ENCODE measurements around the gene LZTS3.

DNA sequence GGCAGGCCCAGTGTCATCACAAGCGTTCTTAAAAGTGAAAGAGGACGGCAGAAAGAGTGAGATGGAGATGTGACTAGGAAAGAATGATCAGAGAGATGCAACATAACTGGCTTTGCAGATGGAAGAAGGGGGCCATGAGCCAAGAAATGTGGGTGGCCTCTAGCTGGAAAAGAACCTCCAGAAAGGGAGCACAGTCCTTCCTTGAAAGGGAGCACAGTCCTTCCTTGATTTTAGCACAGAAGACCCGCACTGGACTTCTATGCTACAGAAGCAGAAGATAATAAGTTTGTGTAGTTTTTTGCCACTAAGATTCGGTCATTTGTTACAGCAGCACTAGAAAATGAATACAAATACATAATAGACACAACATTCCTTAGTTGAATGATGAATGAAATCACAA lies 7.0 kb upstream of the LZTS3 start:
- no peak for TF ChIP-seq EZH2 (IDR thresholded peaks at IDR 0.05; ENCODE audit: low read depth, low read length, severe bottlenecking)
- no peak for TF ChIP-seq CBX8 (IDR thresholded peaks at IDR 0.05; ENCODE audit: borderline replicate concordance, low read depth, low read length)
- no peak for TF ChIP-seq EP300 (IDR thresholded peaks at IDR 0.05; ENCODE audit: borderline replicate concordance in 1 of 2, low read depth in 2 of 2, low read length in 2 of 2)
- TF ChIP-seq GTF2F1 (IDR thresholded peaks at IDR 0.05; ENCODE audit: borderline replicate concordance, low read depth, low read length): no peak
- no peak for TF ChIP-seq POLR2A (IDR thresholded peaks at IDR 0.05; ENCODE audit: control extremely low read depth in 1 of 2, low read depth in 2 of 2, low read length in 2 of 2)
- TF ChIP-seq, protein P1, sequence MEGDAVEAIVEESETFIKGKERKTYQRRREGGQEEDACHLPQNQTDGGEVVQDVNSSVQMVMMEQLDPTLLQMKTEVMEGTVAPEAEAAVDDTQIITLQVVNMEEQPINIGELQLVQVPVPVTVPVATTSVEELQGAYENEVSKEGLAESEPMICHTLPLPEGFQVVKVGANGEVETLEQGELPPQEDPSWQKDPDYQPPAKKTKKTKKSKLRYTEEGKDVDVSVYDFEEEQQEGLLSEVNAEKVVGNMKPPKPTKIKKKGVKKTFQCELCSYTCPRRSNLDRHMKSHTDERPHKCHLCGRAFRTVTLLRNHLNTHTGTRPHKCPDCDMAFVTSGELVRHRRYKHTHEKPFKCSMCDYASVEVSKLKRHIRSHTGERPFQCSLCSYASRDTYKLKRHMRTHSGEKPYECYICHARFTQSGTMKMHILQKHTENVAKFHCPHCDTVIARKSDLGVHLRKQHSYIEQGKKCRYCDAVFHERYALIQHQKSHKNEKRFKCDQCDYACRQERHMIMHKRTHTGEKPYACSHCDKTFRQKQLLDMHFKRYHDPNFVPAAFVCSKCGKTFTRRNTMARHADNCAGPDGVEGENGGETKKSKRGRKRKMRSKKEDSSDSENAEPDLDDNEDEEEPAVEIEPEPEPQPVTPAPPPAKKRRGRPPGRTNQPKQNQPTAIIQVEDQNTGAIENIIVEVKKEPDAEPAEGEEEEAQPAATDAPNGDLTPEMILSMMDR (IDR thresholded peaks at IDR 0.05; ENCODE audit: control extremely low read depth in 1 of 3, insufficient read depth in 1 of 3, low read depth in 1 of 3, low read length in 3 of 3): no peak
- TF ChIP-seq BRCA1 (IDR thresholded peaks at IDR 0.05; ENCODE audit: low read depth, low read length): no peak
- TF ChIP-seq, protein P2, sequence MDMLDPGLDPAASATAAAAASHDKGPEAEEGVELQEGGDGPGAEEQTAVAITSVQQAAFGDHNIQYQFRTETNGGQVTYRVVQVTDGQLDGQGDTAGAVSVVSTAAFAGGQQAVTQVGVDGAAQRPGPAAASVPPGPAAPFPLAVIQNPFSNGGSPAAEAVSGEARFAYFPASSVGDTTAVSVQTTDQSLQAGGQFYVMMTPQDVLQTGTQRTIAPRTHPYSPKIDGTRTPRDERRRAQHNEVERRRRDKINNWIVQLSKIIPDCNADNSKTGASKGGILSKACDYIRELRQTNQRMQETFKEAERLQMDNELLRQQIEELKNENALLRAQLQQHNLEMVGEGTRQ (IDR thresholded peaks at IDR 0.05; ENCODE audit: low read length): no peak
- no peak for TF ChIP-seq RFX5 (IDR thresholded peaks at IDR 0.05; ENCODE audit: borderline replicate concordance, low read depth, low read length)
- no peak for TF ChIP-seq SIRT6 (IDR thresholded peaks at IDR 0.05; ENCODE audit: low read length)
- no peak for TF ChIP-seq FOSL1 (IDR thresholded peaks at IDR 0.05; ENCODE audit: insufficient read depth, low read depth, low read length)
- TF ChIP-seq SIN3A (conservative IDR thresholded peaks at IDR 0.05 in 1 of 2, IDR thresholded peaks at IDR 0.05 in 1 of 2; ENCODE audit: low read depth in 1 of 2, low read length in 2 of 2): no peak
- TF ChIP-seq CREB1 (IDR thresholded peaks at IDR 0.05): no peak

Measured in H1 (cell line).